Breast epithelium (tissue), 3 donors: Measurements from ENCODE around the gene PRKD1.

Experiments
- POLR2AphosphoS5 ChIP-seq, 3 donors: sonication (generic); formaldehyde crosslinking; IDR thresholded peaks; one replicate each; pipeline ENCODE4 v1.6.1; 2017; ENCODE audit warnings: antibody characterized with exemption in 3 of 3
- TF ChIP-seq, protein P1 (sequence below), 3 donors: fragments of 450-650 bp; IDR thresholded peaks; one replicate each; pipeline ENCODE4 v1.5.1; 2016 to 2017; ENCODE audit warnings: antibody characterized with exemption in 3 of 3, mild to moderate bottlenecking in 3 of 3, moderate library complexity in 3 of 3

DNA sequence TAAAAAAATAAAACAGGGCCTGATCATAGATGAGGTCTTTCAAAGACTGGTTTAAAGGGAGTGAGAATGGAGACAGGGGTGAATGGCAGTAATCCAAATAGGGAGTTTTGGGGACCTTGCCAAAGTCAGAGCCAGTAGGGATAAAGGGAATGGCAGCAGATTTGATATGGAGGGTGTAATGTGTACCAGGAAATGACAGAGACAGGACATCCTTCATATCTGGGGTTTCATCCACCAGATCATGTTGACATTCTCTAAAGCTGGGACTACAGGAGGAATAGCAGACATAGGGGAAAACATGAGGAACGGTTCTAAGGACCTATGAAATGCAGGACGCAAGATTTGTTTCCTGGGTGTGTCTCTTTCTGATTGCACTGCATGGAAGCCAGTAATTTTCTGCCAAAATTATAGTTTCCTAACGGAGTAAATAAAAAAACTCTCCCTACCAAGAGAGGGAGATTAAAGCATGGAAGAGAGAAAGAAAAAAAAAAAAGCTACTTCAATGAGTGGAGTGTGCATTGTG, 169.9 kb downstream of the PRKD1 start:
- TF ChIP-seq POLR2AphosphoS5 (IDR thresholded peaks at IDR 0.05): no peak
- TF ChIP-seq, protein P1, sequence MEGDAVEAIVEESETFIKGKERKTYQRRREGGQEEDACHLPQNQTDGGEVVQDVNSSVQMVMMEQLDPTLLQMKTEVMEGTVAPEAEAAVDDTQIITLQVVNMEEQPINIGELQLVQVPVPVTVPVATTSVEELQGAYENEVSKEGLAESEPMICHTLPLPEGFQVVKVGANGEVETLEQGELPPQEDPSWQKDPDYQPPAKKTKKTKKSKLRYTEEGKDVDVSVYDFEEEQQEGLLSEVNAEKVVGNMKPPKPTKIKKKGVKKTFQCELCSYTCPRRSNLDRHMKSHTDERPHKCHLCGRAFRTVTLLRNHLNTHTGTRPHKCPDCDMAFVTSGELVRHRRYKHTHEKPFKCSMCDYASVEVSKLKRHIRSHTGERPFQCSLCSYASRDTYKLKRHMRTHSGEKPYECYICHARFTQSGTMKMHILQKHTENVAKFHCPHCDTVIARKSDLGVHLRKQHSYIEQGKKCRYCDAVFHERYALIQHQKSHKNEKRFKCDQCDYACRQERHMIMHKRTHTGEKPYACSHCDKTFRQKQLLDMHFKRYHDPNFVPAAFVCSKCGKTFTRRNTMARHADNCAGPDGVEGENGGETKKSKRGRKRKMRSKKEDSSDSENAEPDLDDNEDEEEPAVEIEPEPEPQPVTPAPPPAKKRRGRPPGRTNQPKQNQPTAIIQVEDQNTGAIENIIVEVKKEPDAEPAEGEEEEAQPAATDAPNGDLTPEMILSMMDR (IDR thresholded peaks at IDR 0.05): no peak
